Measurements from ENCODE around the gene NECAP2. TPM values are rescaled to one million over a fixed set of nuclear protein-coding genes. Genes with fewer than 3 reads are reported as not detected.

The NECAP2 gene
- total RNA-seq, 3 donors from 2014 or later (not counting 1 experiment from before 2014, with no cell fraction given) = 62.1 to 73.1 (median 73.0) TPM

DNA sequence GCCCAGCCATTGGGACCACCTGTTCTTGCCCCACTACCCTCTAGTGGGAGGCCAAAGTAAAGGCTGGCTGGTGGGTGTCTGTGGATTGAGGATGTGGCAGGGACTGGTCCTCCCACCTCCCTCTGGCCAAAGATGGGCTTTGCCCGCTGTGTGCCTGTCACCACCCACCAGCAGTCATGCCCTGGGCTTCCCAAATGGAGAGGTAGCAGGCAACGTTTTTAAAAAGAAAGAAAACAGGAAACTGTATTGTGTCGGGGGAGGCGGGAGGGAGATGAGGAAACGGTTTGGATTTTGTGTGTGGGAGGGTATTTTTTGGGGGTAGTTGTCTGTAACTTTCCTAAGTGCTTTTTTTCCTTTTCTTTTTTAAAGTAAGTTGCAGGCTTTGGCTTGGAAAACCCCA, 43.4 kb upstream of the NECAP2 start:
- H3K27me3 Mint-ChIP-seq (ENCODE audit: low read depth in 2 of 2) = no peaks in the 10 kb centered on the region
- TF ChIP-seq, protein P1, sequence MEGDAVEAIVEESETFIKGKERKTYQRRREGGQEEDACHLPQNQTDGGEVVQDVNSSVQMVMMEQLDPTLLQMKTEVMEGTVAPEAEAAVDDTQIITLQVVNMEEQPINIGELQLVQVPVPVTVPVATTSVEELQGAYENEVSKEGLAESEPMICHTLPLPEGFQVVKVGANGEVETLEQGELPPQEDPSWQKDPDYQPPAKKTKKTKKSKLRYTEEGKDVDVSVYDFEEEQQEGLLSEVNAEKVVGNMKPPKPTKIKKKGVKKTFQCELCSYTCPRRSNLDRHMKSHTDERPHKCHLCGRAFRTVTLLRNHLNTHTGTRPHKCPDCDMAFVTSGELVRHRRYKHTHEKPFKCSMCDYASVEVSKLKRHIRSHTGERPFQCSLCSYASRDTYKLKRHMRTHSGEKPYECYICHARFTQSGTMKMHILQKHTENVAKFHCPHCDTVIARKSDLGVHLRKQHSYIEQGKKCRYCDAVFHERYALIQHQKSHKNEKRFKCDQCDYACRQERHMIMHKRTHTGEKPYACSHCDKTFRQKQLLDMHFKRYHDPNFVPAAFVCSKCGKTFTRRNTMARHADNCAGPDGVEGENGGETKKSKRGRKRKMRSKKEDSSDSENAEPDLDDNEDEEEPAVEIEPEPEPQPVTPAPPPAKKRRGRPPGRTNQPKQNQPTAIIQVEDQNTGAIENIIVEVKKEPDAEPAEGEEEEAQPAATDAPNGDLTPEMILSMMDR (IDR thresholded peaks at IDR 0.05) = no peak
- no peaks in the 10 kb centered on the region for H3K27me3 ChIP-seq (ENCODE audit: control insufficient read depth, insufficient read depth, low read length)
- ATAC-seq (no peak), DNase-seq (no peak)
- H3K27ac ChIP-seq (ENCODE audit: low read length) = no peak overlapping the region
- H3K4me1 Mint-ChIP-seq = peaks cover 18 to 45% of the 10 kb centered on the region in 2 donors
- H3K27ac Mint-ChIP-seq = peak overlapping the region in 1 of 2 donors; percentile 77
- WGBS (ENCODE audit: insufficient coverage) = 64% methylated on average over 4 of the region's 5 CpGs
- no peaks in the 10 kb centered on the region for H3K9me3 ChIP-seq (ENCODE audit: control insufficient read depth, insufficient read depth, low read length)
- intact Hi-C loops (cut with micrococcal nuclease) = no loop called here
- H3K4me3 Mint-ChIP-seq = no peak overlapping the region
- no peaks in the 10 kb centered on the region for H3K9me3 Mint-ChIP-seq
- H3K36me3 Mint-ChIP-seq = no peaks in the 10 kb centered on the region
- H3K36me3 ChIP-seq (ENCODE audit: control insufficient read depth, insufficient read depth, low read length) = peaks cover 51% of the 10 kb centered on the region
- no peak overlapping the region for H3K4me3 ChIP-seq (ENCODE audit: low read length)
- H3K4me1 ChIP-seq (ENCODE audit: control insufficient read depth, insufficient read depth, low read length) = peaks cover 15% of the 10 kb centered on the region

- Mint-ChIP-seq H3K27me3 (ENCODE audit: low read depth in 2 of 2) (no peaks in the 10 kb centered on the region), H3K4me1 (peaks cover 5 to 32% of the 10 kb centered on the region in 2 donors), H3K9me3 (no peaks in the 10 kb centered on the region), H3K27ac (peak overlapping the region; percentile 77 to 78), H3K36me3 (no peaks in the 10 kb centered on the region), H3K4me3 (no peak overlapping the region)
- Histone ChIP-seq H3K27ac (ENCODE audit: low read length) (no peak overlapping the region), H3K4me1 (ENCODE audit: control insufficient read depth, insufficient read depth, low read length) (peaks cover 2% of the 10 kb centered on the region), H3K4me3 (ENCODE audit: low read length) (no peak overlapping the region), H3K27me3 (ENCODE audit: control insufficient read depth, insufficient read depth, low read length) (no peaks in the 10 kb centered on the region), H3K9me3 (ENCODE audit: control insufficient read depth, insufficient read depth, low read length) (no peaks in the 10 kb centered on the region), H3K36me3 (ENCODE audit: control insufficient read depth, insufficient read depth, low read length) (peaks cover 47% of the 10 kb centered on the region)
- intact Hi-C loops (cut with micrococcal nuclease) = no loop called here
- ATAC-seq = no peak
- WGBS (ENCODE audit: insufficient coverage) = 91% methylated on average over 5 of the region's 5 CpGs
- DNase-seq = no peak
- TF ChIP-seq, protein P1 (IDR thresholded peaks at IDR 0.05) = no peak
These were observed 42.1 kb upstream of the NECAP2 start for GRCh38 chr1:16398371-16398953.

- Histone ChIP-seq H3K27me3 (ENCODE audit: control insufficient read depth, insufficient read depth, low read length) (no peaks in the 10 kb centered on the region), H3K9me3 (ENCODE audit: control insufficient read depth, insufficient read depth, low read length) (no peaks in the 10 kb centered on the region), H3K4me3 (ENCODE audit: low read length) (no peak overlapping the region), H3K36me3 (ENCODE audit: control insufficient read depth, insufficient read depth, low read length) (peaks cover 10% of the 10 kb centered on the region), H3K4me1 (ENCODE audit: control insufficient read depth, insufficient read depth, low read length) (no peaks in the 10 kb centered on the region), H3K27ac (ENCODE audit: low read length) (no peak overlapping the region)
- Mint-ChIP-seq H3K27ac (no peak overlapping the region), H3K27me3 (ENCODE audit: low read depth in 2 of 2) (no peaks in the 10 kb centered on the region), H3K36me3 (no peaks in the 10 kb centered on the region), H3K4me3 (no peak overlapping the region), H3K9me3 (no peaks in the 10 kb centered on the region), H3K4me1 (peaks cover 0 to 22% of the 10 kb centered on the region in 2 donors)
- WGBS (ENCODE audit: insufficient coverage) = 91% methylated on average over 10 of the region's 10 CpGs
- TF ChIP-seq, protein P1 (IDR thresholded peaks at IDR 0.05) = no peak
- no peak for ATAC-seq
- no peak for DNase-seq
- intact Hi-C loops (cut with micrococcal nuclease) = no loop called here
These were observed 37.8 kb upstream of the NECAP2 start for GRCh38 chr1:16402742-16403141.

DNA sequence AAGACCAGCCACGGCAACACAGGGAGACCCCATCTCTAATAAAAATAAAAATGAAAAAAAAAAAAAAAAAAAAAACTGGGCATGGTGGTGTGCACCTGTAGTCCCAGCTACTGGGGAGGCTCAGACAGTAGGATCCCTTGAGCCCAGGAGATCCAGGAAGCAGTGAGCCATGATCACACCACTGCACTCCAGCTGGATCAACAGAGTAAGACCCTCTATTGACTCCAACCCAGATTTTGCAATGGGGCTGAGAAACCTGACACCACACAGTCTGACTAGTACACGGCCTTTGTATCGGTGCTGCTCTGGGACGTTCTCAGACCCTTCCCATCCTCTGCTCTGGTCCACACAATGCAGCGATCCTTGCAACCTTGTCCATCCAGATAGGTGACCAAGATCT, 35.1 kb upstream of the NECAP2 start:
- no peak overlapping the region for H3K4me3 ChIP-seq (ENCODE audit: low read length)
- Mint-ChIP-seq H3K36me3 (no peaks in the 10 kb centered on the region), H3K9me3 (no peaks in the 10 kb centered on the region), H3K4me3 (no peak overlapping the region), H3K4me1 (peaks cover 0 to 5% of the 10 kb centered on the region in 2 donors), H3K27me3 (ENCODE audit: low read depth in 2 of 2) (no peaks in the 10 kb centered on the region), H3K27ac (no peak overlapping the region)
- DNase-seq (no peak), ATAC-seq (no peak)
- TF ChIP-seq, protein P1 (IDR thresholded peaks at IDR 0.05) = no peak
- no peaks in the 10 kb centered on the region for H3K4me1 ChIP-seq (ENCODE audit: control insufficient read depth, insufficient read depth, low read length)
- H3K27ac ChIP-seq (ENCODE audit: low read length) = no peak overlapping the region
- intact Hi-C loops (cut with micrococcal nuclease) = no loop called here
- no peaks in the 10 kb centered on the region for H3K9me3 ChIP-seq (ENCODE audit: control insufficient read depth, insufficient read depth, low read length)
- no peaks in the 10 kb centered on the region for H3K36me3 ChIP-seq (ENCODE audit: control insufficient read depth, insufficient read depth, low read length)
- WGBS (ENCODE audit: insufficient coverage) = 95% methylated on average over 4 of the region's 5 CpGs
- H3K27me3 ChIP-seq (ENCODE audit: control insufficient read depth, insufficient read depth, low read length) = no peaks in the 10 kb centered on the region

Data from natural killer cell (primary cell).